ENCODE results near the gene MAST4.

DNA sequence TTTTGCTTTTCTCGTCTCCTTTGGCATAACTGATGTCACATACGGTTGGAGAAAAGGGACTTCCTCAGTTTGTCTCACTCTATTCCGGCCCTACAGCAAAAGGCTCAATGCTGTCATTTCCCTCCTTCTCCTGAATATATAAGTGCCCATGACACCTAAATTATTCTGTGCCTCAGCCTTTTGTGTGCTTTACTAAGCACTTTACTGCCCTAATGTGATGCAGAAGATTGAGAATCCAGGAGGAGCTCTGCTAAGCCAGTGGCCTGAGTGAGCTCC is 592.8 kb downstream of the MAST4 start:
- TF ChIP-seq, protein P1, sequence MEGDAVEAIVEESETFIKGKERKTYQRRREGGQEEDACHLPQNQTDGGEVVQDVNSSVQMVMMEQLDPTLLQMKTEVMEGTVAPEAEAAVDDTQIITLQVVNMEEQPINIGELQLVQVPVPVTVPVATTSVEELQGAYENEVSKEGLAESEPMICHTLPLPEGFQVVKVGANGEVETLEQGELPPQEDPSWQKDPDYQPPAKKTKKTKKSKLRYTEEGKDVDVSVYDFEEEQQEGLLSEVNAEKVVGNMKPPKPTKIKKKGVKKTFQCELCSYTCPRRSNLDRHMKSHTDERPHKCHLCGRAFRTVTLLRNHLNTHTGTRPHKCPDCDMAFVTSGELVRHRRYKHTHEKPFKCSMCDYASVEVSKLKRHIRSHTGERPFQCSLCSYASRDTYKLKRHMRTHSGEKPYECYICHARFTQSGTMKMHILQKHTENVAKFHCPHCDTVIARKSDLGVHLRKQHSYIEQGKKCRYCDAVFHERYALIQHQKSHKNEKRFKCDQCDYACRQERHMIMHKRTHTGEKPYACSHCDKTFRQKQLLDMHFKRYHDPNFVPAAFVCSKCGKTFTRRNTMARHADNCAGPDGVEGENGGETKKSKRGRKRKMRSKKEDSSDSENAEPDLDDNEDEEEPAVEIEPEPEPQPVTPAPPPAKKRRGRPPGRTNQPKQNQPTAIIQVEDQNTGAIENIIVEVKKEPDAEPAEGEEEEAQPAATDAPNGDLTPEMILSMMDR (IDR thresholded peaks at IDR 0.05; ENCODE audit: low read depth, low read length): no peak
- TF ChIP-seq EZH2phosphoT487 (IDR thresholded peaks at IDR 0.05; ENCODE audit: low read depth): no peak

All from OCI-LY3 (cell line).